ENCODE results near the gene OR52W1. TPM values are rescaled to one million over a fixed set of nuclear protein-coding genes. Genes with fewer than 3 reads are reported as not detected.

OR52W1 gene
- polyA plus RNA-seq, 1 of the 3 experiments (the other 2 are of a cell fraction), result not detected

- TF ChIP-seq GATA2 (CRISPR knock-in tag; IDR thresholded peaks at IDR 0.05) (no peak), RAD21 (IDR thresholded peaks at IDR 0.05; ENCODE audit: low read length) (no peak), MXI1 (IDR thresholded peaks at IDR 0.05; ENCODE audit: low read depth, low read length) (no peak), EZH2phosphoT487 (IDR thresholded peaks at IDR 0.05; ENCODE audit: borderline replicate concordance, low read depth) (no peak), REST (IDR thresholded peaks at IDR 0.05; ENCODE audit: low read depth, low read length) (no peak)
Observed at GRCh38 chr11:6224421-6224820, 25.4 kb downstream of the OR52W1 start (continued).

- WGBS (ENCODE audit: low lambda C conversion rate), result 53% methylated on average over 1 of the region's 1 CpG
- Histone ChIP-seq H4K20me1 (ENCODE audit: insufficient read depth) (peaks cover 23% of the 10 kb centered on the region; the same call in 1 of the 2 replicates), H3K4me3 (ENCODE audit: low read depth in 2 of 2, low read length in 1 of 2) (no peak overlapping the region), H3K9ac (no peak overlapping the region), H3K27me3 (ENCODE audit: insufficient read depth) (no peaks in the 10 kb centered on the region), H3K9me2 (no peaks in the 10 kb centered on the region), H3F3A (replicated peaks; ENCODE audit: insufficient read depth) (no peaks in the 10 kb centered on the region), H3K4me2 (no peak overlapping the region), H3K79me2 (ENCODE audit: insufficient read depth) (peaks cover 37% of the 10 kb centered on the region), H3K4me1 (ENCODE audit: control insufficient read depth in 1 of 2, insufficient read depth in 2 of 2, low read depth in 1 of 2, low read length in 1 of 2) (no peaks in the 10 kb centered on the region), H3K36me3 (replicated peaks in 1 of 2; ENCODE audit: control insufficient read depth in 1 of 2, insufficient read depth in 2 of 2, low read length in 1 of 2) (peaks cover 16 to 47% of the 10 kb centered on the region in 2 experiments), H3K9me3 (no peaks in the 10 kb centered on the region), H2AFZ (ENCODE audit: low read depth) (no peak overlapping the region), H3K27ac (ENCODE audit: low read depth in 2 of 2, low read length in 1 of 2) (no peak overlapping the region)
- CTCF ChIA-PET, result interaction anchor here (1.1 kb wide), 1 partner anchor 12 kb away, joined by 3 read pairs; no protein-coding TSS in a partner anchor
- DNase-seq, result no peak
- POLR2A ChIA-PET, result interaction anchor here (0.7 kb wide), 1 partner anchor 10 kb away, joined by 4 read pairs; the partner anchor contains the start of gene FHIP1B
- TF ChIP-seq SMC3 (IDR thresholded peaks at IDR 0.05; ENCODE audit: low read depth, low read length) (no peak), PBX3 (IDR thresholded peaks at IDR 0.05) (no peak), CTCF (IDR thresholded peaks at IDR 0.05) (no peak), MXI1 (IDR thresholded peaks at IDR 0.05; ENCODE audit: low read depth, low read length) (no peak), MAX (IDR thresholded peaks at IDR 0.05; ENCODE audit: low read depth) (no peak), EZH2phosphoT487 (IDR thresholded peaks at IDR 0.05; ENCODE audit: borderline replicate concordance, low read depth) (no peak), GATA2 (CRISPR knock-in tag; IDR thresholded peaks at IDR 0.05) (no peak), FOSL2 (IDR thresholded peaks at IDR 0.05; ENCODE audit: borderline replicate concordance, low read depth) (no peak), GABPA (IDR thresholded peaks at IDR 0.05; ENCODE audit: low read depth) (no peak), RAD21 (IDR thresholded peaks at IDR 0.05; ENCODE audit: low read length) (no peak), REST (IDR thresholded peaks at IDR 0.05; ENCODE audit: low read depth, low read length) (no peak), FOXM1 (IDR thresholded peaks at IDR 0.05; ENCODE audit: low read depth) (no peak), NRF1 (IDR thresholded peaks at IDR 0.05; ENCODE audit: low read depth, low read length) (no peak)
- TF ChIP-seq, protein P1, sequence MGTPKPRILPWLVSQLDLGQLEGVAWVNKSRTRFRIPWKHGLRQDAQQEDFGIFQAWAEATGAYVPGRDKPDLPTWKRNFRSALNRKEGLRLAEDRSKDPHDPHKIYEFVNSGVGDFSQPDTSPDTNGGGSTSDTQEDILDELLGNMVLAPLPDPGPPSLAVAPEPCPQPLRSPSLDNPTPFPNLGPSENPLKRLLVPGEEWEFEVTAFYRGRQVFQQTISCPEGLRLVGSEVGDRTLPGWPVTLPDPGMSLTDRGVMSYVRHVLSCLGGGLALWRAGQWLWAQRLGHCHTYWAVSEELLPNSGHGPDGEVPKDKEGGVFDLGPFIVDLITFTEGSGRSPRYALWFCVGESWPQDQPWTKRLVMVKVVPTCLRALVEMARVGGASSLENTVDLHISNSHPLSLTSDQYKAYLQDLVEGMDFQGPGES (IDR thresholded peaks at IDR 0.05; ENCODE audit: low read depth, low read length), result no peak
- TF ChIP-seq, protein P2, sequence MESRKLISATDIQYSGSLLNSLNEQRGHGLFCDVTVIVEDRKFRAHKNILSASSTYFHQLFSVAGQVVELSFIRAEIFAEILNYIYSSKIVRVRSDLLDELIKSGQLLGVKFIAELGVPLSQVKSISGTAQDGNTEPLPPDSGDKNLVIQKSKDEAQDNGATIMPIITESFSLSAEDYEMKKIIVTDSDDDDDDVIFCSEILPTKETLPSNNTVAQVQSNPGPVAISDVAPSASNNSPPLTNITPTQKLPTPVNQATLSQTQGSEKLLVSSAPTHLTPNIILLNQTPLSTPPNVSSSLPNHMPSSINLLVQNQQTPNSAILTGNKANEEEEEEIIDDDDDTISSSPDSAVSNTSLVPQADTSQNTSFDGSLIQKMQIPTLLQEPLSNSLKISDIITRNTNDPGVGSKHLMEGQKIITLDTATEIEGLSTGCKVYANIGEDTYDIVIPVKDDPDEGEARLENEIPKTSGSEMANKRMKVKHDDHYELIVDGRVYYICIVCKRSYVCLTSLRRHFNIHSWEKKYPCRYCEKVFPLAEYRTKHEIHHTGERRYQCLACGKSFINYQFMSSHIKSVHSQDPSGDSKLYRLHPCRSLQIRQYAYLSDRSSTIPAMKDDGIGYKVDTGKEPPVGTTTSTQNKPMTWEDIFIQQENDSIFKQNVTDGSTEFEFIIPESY (IDR thresholded peaks at IDR 0.05; ENCODE audit: borderline replicate concordance, low read depth), result no peak
Observed at GRCh38 chr11:6225024-6225423, 26.0 kb downstream of the OR52W1 start.

Data from SK-N-SH (cell line).